ENCODE data around the gene BDKRB2.

DNA sequence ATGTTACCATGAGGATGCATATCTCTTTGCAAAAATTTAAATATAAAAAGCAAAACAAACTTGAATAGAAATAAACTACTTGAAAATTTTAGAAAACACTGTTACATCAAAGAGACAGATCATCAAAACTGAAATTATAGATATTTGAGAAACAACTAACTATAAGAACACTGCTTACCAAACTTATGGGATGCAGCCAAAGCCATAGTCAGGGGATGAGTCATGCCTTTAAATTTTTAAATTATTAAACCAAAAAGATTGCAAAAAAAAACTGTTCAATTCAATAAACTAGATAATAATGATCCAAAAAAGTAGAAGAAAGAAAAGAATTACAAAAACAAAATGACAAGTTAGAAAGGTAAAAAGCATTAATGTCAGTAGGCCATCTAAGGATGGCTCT is 7.5 kb downstream of the BDKRB2 start:
- TF ChIP-seq, protein P1, sequence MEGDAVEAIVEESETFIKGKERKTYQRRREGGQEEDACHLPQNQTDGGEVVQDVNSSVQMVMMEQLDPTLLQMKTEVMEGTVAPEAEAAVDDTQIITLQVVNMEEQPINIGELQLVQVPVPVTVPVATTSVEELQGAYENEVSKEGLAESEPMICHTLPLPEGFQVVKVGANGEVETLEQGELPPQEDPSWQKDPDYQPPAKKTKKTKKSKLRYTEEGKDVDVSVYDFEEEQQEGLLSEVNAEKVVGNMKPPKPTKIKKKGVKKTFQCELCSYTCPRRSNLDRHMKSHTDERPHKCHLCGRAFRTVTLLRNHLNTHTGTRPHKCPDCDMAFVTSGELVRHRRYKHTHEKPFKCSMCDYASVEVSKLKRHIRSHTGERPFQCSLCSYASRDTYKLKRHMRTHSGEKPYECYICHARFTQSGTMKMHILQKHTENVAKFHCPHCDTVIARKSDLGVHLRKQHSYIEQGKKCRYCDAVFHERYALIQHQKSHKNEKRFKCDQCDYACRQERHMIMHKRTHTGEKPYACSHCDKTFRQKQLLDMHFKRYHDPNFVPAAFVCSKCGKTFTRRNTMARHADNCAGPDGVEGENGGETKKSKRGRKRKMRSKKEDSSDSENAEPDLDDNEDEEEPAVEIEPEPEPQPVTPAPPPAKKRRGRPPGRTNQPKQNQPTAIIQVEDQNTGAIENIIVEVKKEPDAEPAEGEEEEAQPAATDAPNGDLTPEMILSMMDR (conservative IDR thresholded peaks at IDR 0.05; ENCODE audit: low read depth, low read length): no peak
- TF ChIP-seq FOS (IDR thresholded peaks at IDR 0.05; ENCODE audit: low read depth, low read length) (peak; percentile 60; the same call in 1 of the 2 replicates), RAD21 (IDR thresholded peaks at IDR 0.05; ENCODE audit: low read length) (no peak)

All from IMR-90 (cell line).